SK-N-SH treated with all-trans-retinoic acid at 6 μM for 48 hours (cell line): Measurements from ENCODE around the gene TACR2.
"Not testable (repeated sequence)": the region's sequence is repeated elsewhere in the genome, so short reads cannot be mapped to it uniquely, and the experiment has no call there.

Source experiments
- ATAC-seq: fragments of 200-7000 bp; cut with Tn5 transposase; 3 replicates; pipeline ENCODE4 v1.9.1; 2020; ENCODE audit warnings: mild to moderate bottlenecking, moderate library complexity
- ARNTL ChIP-seq: fragments of 450-650 bp; formaldehyde crosslinking; IDR thresholded peaks from 2 replicates; pipeline ENCODE4 v1.5.0; 2020; ENCODE audit warnings: low read depth, mild to moderate bottlenecking, moderate library complexity, borderline replicate concordance
- BACH2 ChIP-seq: fragments of 250-450 bp; sonication (Bioruptor Pico); IDR thresholded peaks from 2 replicates; pipeline ENCODE4 v1.9.0; 2021; ENCODE audit warnings: mild to moderate bottlenecking, borderline replicate concordance
- CSDC2 ChIP-seq: fragments of 250-450 bp; sonication (Bioruptor Pico); IDR thresholded peaks from 2 replicates; pipeline ENCODE4 v1.5.0; 2020; ENCODE audit warnings: mild to moderate bottlenecking, moderate library complexity
- CSRNP3 ChIP-seq: fragments of 250-450 bp; sonication (Bioruptor Pico); IDR thresholded peaks from 2 replicates; pipeline ENCODE4 v1.5.1; 2021; ENCODE audit warnings: mild to moderate bottlenecking, moderate library complexity
- ESRRG ChIP-seq: fragments of 250-450 bp; sonication (Bioruptor Pico); IDR thresholded peaks from 2 replicates; pipeline ENCODE4 v1.6.1; 2021; ENCODE audit warnings: mild to moderate bottlenecking
- GLIS3 ChIP-seq: fragments of 250-450 bp; sonication (Bioruptor Pico); IDR thresholded peaks from 2 replicates; pipeline ENCODE4 v1.5.0; 2020; ENCODE audit warnings: mild to moderate bottlenecking, moderate library complexity
- ISL1 ChIP-seq: fragments of 250-450 bp; sonication (Bioruptor Pico); IDR thresholded peaks from 2 replicates; pipeline ENCODE4 v2.1.2; 2022; ENCODE audit warnings: mild to moderate bottlenecking, moderate library complexity
- OSR1 ChIP-seq: fragments of 250-450 bp; sonication (Bioruptor Pico); IDR thresholded peaks from 2 replicates; pipeline ENCODE4 v1.8.0; 2022; ENCODE audit warnings: moderate library complexity, mild to moderate bottlenecking, inconsistent platforms
- POU6F1 ChIP-seq: fragments of 250-450 bp; sonication (Bioruptor Pico); IDR thresholded peaks from 2 replicates; pipeline ENCODE4 v1.8.0; 2021; ENCODE audit warnings: low read depth, mild to moderate bottlenecking, moderate library complexity, borderline replicate concordance
- PPARA ChIP-seq: fragments of 250-450 bp; sonication (Bioruptor Pico); IDR thresholded peaks from 2 replicates; pipeline ENCODE4 v1.5.0; 2020; ENCODE audit warnings: mild to moderate bottlenecking, borderline replicate concordance
- RARB ChIP-seq: fragments of 250-450 bp; sonication (Bioruptor Pico); IDR thresholded peaks from 2 replicates; pipeline ENCODE4 v1.8.0; 2021; ENCODE audit warnings: mild to moderate bottlenecking, moderate library complexity
- SNAI2 ChIP-seq: fragments of 250-450 bp; sonication (Bioruptor Pico); IDR thresholded peaks from 2 replicates; pipeline ENCODE4 v1.5.0; 2020; ENCODE audit warnings: mild to moderate bottlenecking, moderate library complexity
- TCF4 ChIP-seq: fragments of 250-450 bp; sonication (Bioruptor Pico); IDR thresholded peaks from 2 replicates; pipeline ENCODE4 v1.8.0; 2021; ENCODE audit warnings: mild to moderate bottlenecking, moderate library complexity, borderline replicate concordance
- TOX ChIP-seq: fragments of 250-450 bp; sonication (Bioruptor Pico); IDR thresholded peaks from 2 replicates; pipeline ENCODE4 v1.8.0; 2021; ENCODE audit warnings: mild to moderate bottlenecking, moderate library complexity, borderline replicate concordance
- ZC3H10 ChIP-seq: fragments of 250-450 bp; sonication (Bioruptor Pico); IDR thresholded peaks from 2 replicates; pipeline ENCODE4 v1.5.1; 2021; ENCODE audit warnings: mild to moderate bottlenecking, moderate library complexity
- ZFP3 ChIP-seq: fragments of 250-450 bp; sonication (Bioruptor Pico); IDR thresholded peaks from 2 replicates; pipeline ENCODE4 v1.5.0; 2020; ENCODE audit warnings: mild to moderate bottlenecking, moderate library complexity
- ZFP30 ChIP-seq: fragments of 450-650 bp; formaldehyde crosslinking; IDR thresholded peaks from 2 replicates; pipeline ENCODE4 v1.5.0; 2022; ENCODE audit warnings: mild to moderate bottlenecking, moderate library complexity
- ZNF565 ChIP-seq: fragments of 450-650 bp; formaldehyde crosslinking; conservative IDR thresholded peaks from 2 replicates; pipeline ENCODE4 v1.5.0; 2020; ENCODE audit warnings: low read depth, mild to moderate bottlenecking, moderate library complexity
- ZNF70 ChIP-seq: fragments of 450-650 bp; formaldehyde crosslinking; IDR thresholded peaks from 2 replicates; pipeline ENCODE4 v1.5.0; 2020; ENCODE audit warnings: mild to moderate bottlenecking, moderate library complexity
- ZNF8 ChIP-seq: fragments of 450-650 bp; formaldehyde crosslinking; IDR thresholded peaks from 2 replicates; pipeline ENCODE4 v1.5.0; 2020; ENCODE audit warnings: mild to moderate bottlenecking, moderate library complexity
- TF ChIP-seq, protein P1 (sequence below): fragments of 250-450 bp; sonication (Bioruptor Pico); IDR thresholded peaks from 2 replicates; pipeline ENCODE4 v1.5.0; 2020; ENCODE audit warnings: mild to moderate bottlenecking, moderate library complexity
- TF ChIP-seq, protein P2 (sequence below): fragments of 250-450 bp; sonication (Bioruptor Pico); IDR thresholded peaks from 2 replicates; pipeline ENCODE4 v1.5.1; 2020; ENCODE audit warnings: low read depth, mild to moderate bottlenecking, moderate library complexity

Gene TACR2

GRCh38 chr10:69451209-69451783 is 34.6 kb upstream of the TACR2 start, which contains the start of gene TSPAN15:
TSPAN15 (plus strand) TSS chr10:69451465; CDS start chr10:69451595, 130 bp downstream.
- ATAC-seq, result peak; percentile 91
- TF ChIP-seq ZFP3 (CRISPR knock-in tag) (no peak), PPARA (CRISPR knock-in tag) (no peak), ESRRG (CRISPR knock-in tag) (no peak)

- ATAC-seq, result not testable (repeated sequence)
These were observed 33.7 kb upstream of the TACR2 start for GRCh38 chr10:69450395-69450794.

DNA sequence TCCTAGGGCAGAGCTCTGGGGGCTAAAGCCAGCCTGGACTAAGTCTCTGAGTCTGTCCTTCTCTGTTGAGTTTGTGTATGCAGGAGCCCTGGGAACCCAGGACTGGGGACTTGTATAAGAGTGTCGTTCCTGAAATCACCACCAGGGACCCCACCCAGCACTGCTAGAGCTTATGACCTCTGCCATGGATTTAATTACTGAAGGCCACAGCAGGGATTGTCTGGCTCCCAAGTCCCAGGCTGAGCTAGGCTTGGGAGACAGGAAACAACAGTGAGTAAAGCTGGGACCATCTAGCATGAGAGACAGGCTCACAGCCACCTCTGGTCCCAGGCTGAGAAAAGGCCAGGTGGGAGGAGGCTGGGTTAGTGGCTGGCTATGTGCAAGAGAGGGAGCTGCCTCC is 33.1 kb upstream of the TACR2 start:
- peak; percentile 66 for ATAC-seq
- no peak for TF ChIP-seq ZC3H10
- TF ChIP-seq ZNF70 (CRISPR knock-in tag), result no peak
- no peak for TF ChIP-seq BACH2
- TF ChIP-seq ARNTL (CRISPR knock-in tag), result no peak
- TF ChIP-seq OSR1 (CRISPR knock-in tag), result no peak
- TF ChIP-seq, protein P1, sequence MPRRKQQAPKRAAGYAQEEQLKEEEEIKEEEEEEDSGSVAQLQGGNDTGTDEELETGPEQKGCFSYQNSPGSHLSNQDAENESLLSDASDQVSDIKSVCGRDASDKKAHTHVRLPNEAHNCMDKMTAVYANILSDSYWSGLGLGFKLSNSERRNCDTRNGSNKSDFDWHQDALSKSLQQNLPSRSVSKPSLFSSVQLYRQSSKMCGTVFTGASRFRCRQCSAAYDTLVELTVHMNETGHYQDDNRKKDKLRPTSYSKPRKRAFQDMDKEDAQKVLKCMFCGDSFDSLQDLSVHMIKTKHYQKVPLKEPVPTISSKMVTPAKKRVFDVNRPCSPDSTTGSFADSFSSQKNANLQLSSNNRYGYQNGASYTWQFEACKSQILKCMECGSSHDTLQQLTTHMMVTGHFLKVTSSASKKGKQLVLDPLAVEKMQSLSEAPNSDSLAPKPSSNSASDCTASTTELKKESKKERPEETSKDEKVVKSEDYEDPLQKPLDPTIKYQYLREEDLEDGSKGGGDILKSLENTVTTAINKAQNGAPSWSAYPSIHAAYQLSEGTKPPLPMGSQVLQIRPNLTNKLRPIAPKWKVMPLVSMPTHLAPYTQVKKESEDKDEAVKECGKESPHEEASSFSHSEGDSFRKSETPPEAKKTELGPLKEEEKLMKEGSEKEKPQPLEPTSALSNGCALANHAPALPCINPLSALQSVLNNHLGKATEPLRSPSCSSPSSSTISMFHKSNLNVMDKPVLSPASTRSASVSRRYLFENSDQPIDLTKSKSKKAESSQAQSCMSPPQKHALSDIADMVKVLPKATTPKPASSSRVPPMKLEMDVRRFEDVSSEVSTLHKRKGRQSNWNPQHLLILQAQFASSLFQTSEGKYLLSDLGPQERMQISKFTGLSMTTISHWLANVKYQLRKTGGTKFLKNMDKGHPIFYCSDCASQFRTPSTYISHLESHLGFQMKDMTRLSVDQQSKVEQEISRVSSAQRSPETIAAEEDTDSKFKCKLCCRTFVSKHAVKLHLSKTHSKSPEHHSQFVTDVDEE (CRISPR knock-in tag), result no peak
- no peak for TF ChIP-seq ESRRG (CRISPR knock-in tag)
- TF ChIP-seq CSRNP3, result no peak
- TF ChIP-seq ZFP30 (CRISPR knock-in tag), result no peak
- TF ChIP-seq TOX (CRISPR knock-in tag), result no peak
- no peak for TF ChIP-seq ZNF565 (CRISPR knock-in tag)
- no peak for TF ChIP-seq SNAI2 (CRISPR knock-in tag)
- no peak for TF ChIP-seq POU6F1 (CRISPR knock-in tag)
- no peak for TF ChIP-seq PPARA (CRISPR knock-in tag)
- no peak for TF ChIP-seq RARB (CRISPR knock-in tag)

GRCh38 chr10:69446650-69447151 is 30.0 kb upstream of the TACR2 start:
- ATAC-seq, result peak; percentile 74
- TF ChIP-seq TOX (CRISPR knock-in tag) (no peak), OSR1 (CRISPR knock-in tag) (no peak), TCF4 (CRISPR knock-in tag) (no peak), RARB (CRISPR knock-in tag) (no peak), ZNF565 (CRISPR knock-in tag) (no peak), ISL1 (CRISPR knock-in tag) (no peak), ARNTL (CRISPR knock-in tag) (no peak), CSRNP3 (no peak), CSDC2 (CRISPR knock-in tag) (no peak), ZNF8 (CRISPR knock-in tag) (no peak), ZNF70 (CRISPR knock-in tag) (no peak), ZFP30 (CRISPR knock-in tag) (no peak), GLIS3 (CRISPR knock-in tag) (no peak), SNAI2 (CRISPR knock-in tag) (no peak), POU6F1 (CRISPR knock-in tag) (no peak)
- TF ChIP-seq, protein P1 (CRISPR knock-in tag), result no peak
- TF ChIP-seq, protein P2, sequence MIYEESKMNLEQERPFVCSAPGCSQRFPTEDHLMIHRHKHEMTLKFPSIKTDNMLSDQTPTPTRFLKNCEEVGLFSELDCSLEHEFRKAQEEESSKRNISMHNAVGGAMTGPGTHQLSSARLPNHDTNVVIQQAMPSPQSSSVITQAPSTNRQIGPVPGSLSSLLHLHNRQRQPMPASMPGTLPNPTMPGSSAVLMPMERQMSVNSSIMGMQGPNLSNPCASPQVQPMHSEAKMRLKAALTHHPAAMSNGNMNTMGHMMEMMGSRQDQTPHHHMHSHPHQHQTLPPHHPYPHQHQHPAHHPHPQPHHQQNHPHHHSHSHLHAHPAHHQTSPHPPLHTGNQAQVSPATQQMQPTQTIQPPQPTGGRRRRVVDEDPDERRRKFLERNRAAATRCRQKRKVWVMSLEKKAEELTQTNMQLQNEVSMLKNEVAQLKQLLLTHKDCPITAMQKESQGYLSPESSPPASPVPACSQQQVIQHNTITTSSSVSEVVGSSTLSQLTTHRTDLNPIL (CRISPR knock-in tag), result no peak
